ENCODE results near the gene RASA4B. TPM values are rescaled to one million over a fixed set of nuclear protein-coding genes. Genes with fewer than 3 reads are reported as not detected.
A peak's percentile ranks its signal among the peaks of the same experiment; 100 is the strongest.
"Not testable (repeated sequence)": the region's sequence is repeated elsewhere in the genome, so short reads cannot be mapped to it uniquely, and the experiment has no call there.

RASA4B gene
- total RNA-seq, 1 donor from 2014 or later: 8.2 TPM

DNA sequence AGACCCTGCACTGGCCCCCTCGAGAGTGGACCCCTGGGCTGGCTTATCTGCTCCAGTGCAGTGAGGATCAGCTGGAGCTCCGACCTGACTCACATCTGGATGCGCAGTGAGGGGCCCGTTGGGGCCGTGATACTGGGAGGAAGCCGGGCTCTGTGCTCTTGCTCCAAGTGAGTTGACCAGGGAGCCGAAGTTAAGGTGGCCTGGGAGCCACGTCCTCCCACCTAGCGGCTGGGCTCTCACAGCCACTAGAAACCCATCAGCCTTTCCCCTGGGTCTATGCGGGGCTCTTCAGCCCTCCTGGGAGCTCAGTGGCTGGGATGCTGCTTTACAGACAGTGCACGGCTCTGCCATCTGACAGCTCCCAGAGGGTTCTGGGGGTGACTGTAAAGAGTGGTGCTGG, 62.0 kb downstream of the RASA4B start:
- Mint-ChIP-seq H3K27ac (no peak overlapping the region), H3K4me1 (no peaks in the 10 kb centered on the region), H3K36me3 (peaks cover 6% of the 10 kb centered on the region), H3K9me3 (no peaks in the 10 kb centered on the region), H3K4me3 (no peak overlapping the region), H3K27me3 (ENCODE audit: low read depth) (no peaks in the 10 kb centered on the region)
- TF ChIP-seq CTCF (IDR thresholded peaks at IDR 0.05; ENCODE audit: unreplicated experiment): no peak
- no peak for DNase-seq (ENCODE audit: low spot score in 2 of 2, unreplicated experiment in 2 of 2)

DNA sequence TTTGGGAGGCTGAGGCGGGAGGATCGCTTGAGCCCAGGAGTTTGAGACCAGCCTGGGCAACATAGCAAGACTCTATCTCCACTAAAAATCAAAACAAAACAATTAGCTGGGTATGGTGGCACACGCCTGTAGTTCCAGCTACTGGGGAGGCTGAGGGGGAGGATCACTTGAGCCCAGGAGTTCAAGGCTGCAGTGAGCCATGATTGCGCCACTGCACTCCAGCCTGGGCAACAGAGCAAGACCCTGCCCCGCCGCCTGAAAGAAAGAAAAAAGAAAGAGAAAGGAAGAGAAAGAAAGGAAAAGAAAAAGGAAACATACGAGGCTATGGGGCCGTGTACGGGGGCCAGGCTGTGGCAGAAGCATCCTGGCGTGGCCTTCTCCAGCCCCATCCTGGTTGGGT, 62.6 kb downstream of the RASA4B start:
- DNase-seq (ENCODE audit: low spot score in 2 of 2, unreplicated experiment in 2 of 2); H3K27ac Mint-ChIP-seq; H3K4me3 Mint-ChIP-seq; H3K27me3 Mint-ChIP-seq (ENCODE audit: low read depth); H3K36me3 Mint-ChIP-seq; H3K9me3 Mint-ChIP-seq; H3K4me1 Mint-ChIP-seq: not testable (repeated sequence)

DNA sequence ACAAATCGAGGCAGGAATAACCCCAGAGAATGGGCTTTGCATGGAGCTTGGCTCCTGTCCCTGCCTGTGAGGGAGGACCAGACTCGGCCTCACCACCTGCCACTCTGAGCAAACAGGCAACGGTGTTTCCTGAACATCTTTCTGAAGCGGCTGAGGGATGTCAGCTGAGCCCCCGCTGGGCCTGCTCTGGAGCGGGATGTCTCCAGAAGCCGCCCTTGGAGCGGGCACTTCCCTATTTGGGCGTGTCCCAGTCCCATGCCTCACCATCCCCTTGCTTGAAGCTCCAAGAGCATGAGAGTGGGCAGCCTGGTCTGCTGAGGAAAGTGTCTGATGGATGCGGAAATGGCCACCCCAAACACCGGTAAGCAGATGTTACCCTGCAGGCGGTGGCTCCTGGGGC, 63.1 kb downstream of the RASA4B start:
- Mint-ChIP-seq H3K27ac (no peak overlapping the region), H3K4me1 (no peaks in the 10 kb centered on the region), H3K27me3 (ENCODE audit: low read depth) (no peaks in the 10 kb centered on the region), H3K9me3 (no peaks in the 10 kb centered on the region), H3K4me3 (no peak overlapping the region), H3K36me3 (peaks cover 5% of the 10 kb centered on the region)
- DNase-seq (ENCODE audit: low spot score in 2 of 2, unreplicated experiment in 2 of 2): no peak
- no peak for TF ChIP-seq CTCF (IDR thresholded peaks at IDR 0.05; ENCODE audit: unreplicated experiment)

- no peak overlapping the region for H3K27ac Mint-ChIP-seq
- no peak for DNase-seq (ENCODE audit: low spot score in 2 of 2, unreplicated experiment in 2 of 2)
- H3K9me3 Mint-ChIP-seq: no peaks in the 10 kb centered on the region
- peaks cover 8% of the 10 kb centered on the region for H3K36me3 Mint-ChIP-seq
- no peak for TF ChIP-seq CTCF (IDR thresholded peaks at IDR 0.05; ENCODE audit: unreplicated experiment)
- no peaks in the 10 kb centered on the region for H3K4me1 Mint-ChIP-seq
- no peaks in the 10 kb centered on the region for H3K27me3 Mint-ChIP-seq (ENCODE audit: low read depth)
- H3K4me3 Mint-ChIP-seq: no peak overlapping the region
Measured at GRCh38 chr7:102453319-102453718, 64.3 kb downstream of the RASA4B start.

- peaks cover 8% of the 10 kb centered on the region for H3K36me3 Mint-ChIP-seq
- H3K4me3 Mint-ChIP-seq: no peak overlapping the region
- no peak for TF ChIP-seq CTCF (IDR thresholded peaks at IDR 0.05; ENCODE audit: unreplicated experiment)
- no peaks in the 10 kb centered on the region for H3K27me3 Mint-ChIP-seq (ENCODE audit: low read depth)
- no peaks in the 10 kb centered on the region for H3K9me3 Mint-ChIP-seq
- H3K27ac Mint-ChIP-seq: no peak overlapping the region
- DNase-seq (ENCODE audit: low spot score in 2 of 2, unreplicated experiment in 2 of 2): no peak
- H3K4me1 Mint-ChIP-seq: no peaks in the 10 kb centered on the region
Measured at GRCh38 chr7:102452451-102452850, 65.1 kb downstream of the RASA4B start.

- H3K4me3 Mint-ChIP-seq: no peak overlapping the region
- no peak for DNase-seq (ENCODE audit: low spot score in 2 of 2, unreplicated experiment in 2 of 2)
- peaks cover 7% of the 10 kb centered on the region for H3K36me3 Mint-ChIP-seq
- H3K4me1 Mint-ChIP-seq: no peaks in the 10 kb centered on the region
- TF ChIP-seq CTCF (IDR thresholded peaks at IDR 0.05; ENCODE audit: unreplicated experiment): no peak
- H3K9me3 Mint-ChIP-seq: no peaks in the 10 kb centered on the region
- peak overlapping the region; percentile 12 for H3K27ac Mint-ChIP-seq
- no peaks in the 10 kb centered on the region for H3K27me3 Mint-ChIP-seq (ENCODE audit: low read depth)
Measured at GRCh38 chr7:102451371-102452054, 66.1 kb downstream of the RASA4B start.

All from mesothelial cell of epicardium (in vitro differentiated cells).